Measurements from ENCODE around the gene GPR142.

DNA sequence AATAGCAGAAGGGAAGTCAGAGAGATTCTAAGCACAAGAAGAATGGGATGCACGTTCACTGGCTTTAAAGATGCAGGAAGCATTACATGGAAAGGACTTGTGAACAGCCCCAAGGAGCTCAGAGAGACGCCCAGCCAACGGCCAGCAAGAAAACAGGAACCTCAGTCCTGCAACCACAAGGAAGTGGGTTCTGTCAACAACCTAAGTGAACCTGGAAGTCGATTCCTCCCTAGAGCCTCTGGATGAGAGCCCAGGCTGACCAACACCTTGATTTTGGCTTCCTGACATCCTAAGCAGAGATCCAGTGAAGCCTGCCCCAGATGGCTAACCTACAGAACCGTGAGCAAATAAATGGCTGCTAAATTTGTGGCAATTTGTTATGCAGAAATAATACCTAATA, 24.5 kb downstream of the GPR142 start:
- TF ChIP-seq, protein P1, sequence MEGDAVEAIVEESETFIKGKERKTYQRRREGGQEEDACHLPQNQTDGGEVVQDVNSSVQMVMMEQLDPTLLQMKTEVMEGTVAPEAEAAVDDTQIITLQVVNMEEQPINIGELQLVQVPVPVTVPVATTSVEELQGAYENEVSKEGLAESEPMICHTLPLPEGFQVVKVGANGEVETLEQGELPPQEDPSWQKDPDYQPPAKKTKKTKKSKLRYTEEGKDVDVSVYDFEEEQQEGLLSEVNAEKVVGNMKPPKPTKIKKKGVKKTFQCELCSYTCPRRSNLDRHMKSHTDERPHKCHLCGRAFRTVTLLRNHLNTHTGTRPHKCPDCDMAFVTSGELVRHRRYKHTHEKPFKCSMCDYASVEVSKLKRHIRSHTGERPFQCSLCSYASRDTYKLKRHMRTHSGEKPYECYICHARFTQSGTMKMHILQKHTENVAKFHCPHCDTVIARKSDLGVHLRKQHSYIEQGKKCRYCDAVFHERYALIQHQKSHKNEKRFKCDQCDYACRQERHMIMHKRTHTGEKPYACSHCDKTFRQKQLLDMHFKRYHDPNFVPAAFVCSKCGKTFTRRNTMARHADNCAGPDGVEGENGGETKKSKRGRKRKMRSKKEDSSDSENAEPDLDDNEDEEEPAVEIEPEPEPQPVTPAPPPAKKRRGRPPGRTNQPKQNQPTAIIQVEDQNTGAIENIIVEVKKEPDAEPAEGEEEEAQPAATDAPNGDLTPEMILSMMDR (IDR thresholded peaks at IDR 0.05) = no peak
- TF ChIP-seq POLR2AphosphoS5 (IDR thresholded peaks at IDR 0.05; ENCODE audit: low read depth, low read length) (no peak), YY1 (IDR thresholded peaks at IDR 0.05; ENCODE audit: low read depth) (no peak), EP300 (IDR thresholded peaks at IDR 0.05; ENCODE audit: borderline replicate concordance in 1 of 2, low read depth in 1 of 2, low read length in 1 of 2) (no peak), MXI1 (IDR thresholded peaks at IDR 0.05; ENCODE audit: low read depth, low read length) (no peak), EZH2phosphoT487 (IDR thresholded peaks at IDR 0.05; ENCODE audit: borderline replicate concordance, low read depth) (no peak), FOXJ3 (CRISPR knock-in tag; IDR thresholded peaks at IDR 0.05) (no peak)
- TF ChIP-seq, protein P2, sequence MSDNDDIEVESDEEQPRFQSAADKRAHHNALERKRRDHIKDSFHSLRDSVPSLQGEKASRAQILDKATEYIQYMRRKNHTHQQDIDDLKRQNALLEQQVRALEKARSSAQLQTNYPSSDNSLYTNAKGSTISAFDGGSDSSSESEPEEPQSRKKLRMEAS (IDR thresholded peaks at IDR 0.05; ENCODE audit: low read depth) = no peak
- TF ChIP-seq, protein P3, sequence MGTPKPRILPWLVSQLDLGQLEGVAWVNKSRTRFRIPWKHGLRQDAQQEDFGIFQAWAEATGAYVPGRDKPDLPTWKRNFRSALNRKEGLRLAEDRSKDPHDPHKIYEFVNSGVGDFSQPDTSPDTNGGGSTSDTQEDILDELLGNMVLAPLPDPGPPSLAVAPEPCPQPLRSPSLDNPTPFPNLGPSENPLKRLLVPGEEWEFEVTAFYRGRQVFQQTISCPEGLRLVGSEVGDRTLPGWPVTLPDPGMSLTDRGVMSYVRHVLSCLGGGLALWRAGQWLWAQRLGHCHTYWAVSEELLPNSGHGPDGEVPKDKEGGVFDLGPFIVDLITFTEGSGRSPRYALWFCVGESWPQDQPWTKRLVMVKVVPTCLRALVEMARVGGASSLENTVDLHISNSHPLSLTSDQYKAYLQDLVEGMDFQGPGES (IDR thresholded peaks at IDR 0.05; ENCODE audit: low read depth, low read length) = no peak
- TF ChIP-seq, protein P4, sequence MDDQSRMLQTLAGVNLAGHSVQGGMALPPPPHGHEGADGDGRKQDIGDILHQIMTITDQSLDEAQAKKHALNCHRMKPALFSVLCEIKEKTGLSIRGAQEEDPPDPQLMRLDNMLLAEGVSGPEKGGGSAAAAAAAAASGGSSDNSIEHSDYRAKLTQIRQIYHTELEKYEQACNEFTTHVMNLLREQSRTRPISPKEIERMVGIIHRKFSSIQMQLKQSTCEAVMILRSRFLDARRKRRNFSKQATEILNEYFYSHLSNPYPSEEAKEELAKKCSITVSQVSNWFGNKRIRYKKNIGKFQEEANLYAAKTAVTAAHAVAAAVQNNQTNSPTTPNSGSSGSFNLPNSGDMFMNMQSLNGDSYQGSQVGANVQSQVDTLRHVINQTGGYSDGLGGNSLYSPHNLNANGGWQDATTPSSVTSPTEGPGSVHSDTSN (IDR thresholded peaks at IDR 0.05) = no peak

All from SK-N-SH (cell line).